SK-N-MC (cell line): ENCODE data around the gene EEF2K.

Experiments
- DNase-seq: peaks from one replicate; pipeline ENCODE4 v3.0.0-alpha.2; 2011; ENCODE audit warnings: low read depth, low spot score
- H3K27ac ChIP-seq: fragments of 200-600 bp; sonication (generic); 2 replicates; pipeline ENCODE4 v1.5.1; 2016; ENCODE audit warnings: mixed run types
- H3K36me3 ChIP-seq: fragments of 200-600 bp; sonication (generic); 2 replicates; pipeline ENCODE4 v1.6.1; 2017; ENCODE audit warnings: antibody characterized with exemption, low read length, mixed read lengths; ENCODE audit not compliant: insufficient read depth
- H3K4me3 ChIP-seq: fragments of 200-600 bp; sonication (generic); 2 replicates; pipeline ENCODE4 v1.5.1; 2016
- H3K9ac ChIP-seq: fragments of 200-600 bp; sonication (generic); 2 replicates; pipeline ENCODE4 v1.8.0; 2017; ENCODE audit warnings: mixed run types, mixed read lengths; ENCODE audit not compliant: insufficient read length
- H3K9me3 ChIP-seq: fragments of 200-600 bp; sonication (generic); 2 replicates; pipeline ENCODE4 v1.6.1; 2017; ENCODE audit warnings: low read depth, mild to moderate bottlenecking, antibody characterized with exemption, low read length, moderate library complexity, mixed read lengths
- EZH2 ChIP-seq: fragments of 200-600 bp; sonication (generic); IDR thresholded peaks from one replicate; pipeline ENCODE4 v1.6.1; 2017; ENCODE audit warnings: antibody characterized with exemption
- FOXP2 ChIP-seq: optimal IDR thresholded peaks from 2 replicates; pipeline ENCODE3; 2011; ENCODE audit warnings: mild to moderate bottlenecking, moderate library complexity; ENCODE audit not compliant: insufficient read depth; ENCODE audit errors: extremely low read length, control extremely low read depth
- POLR2AphosphoS5 ChIP-seq: IDR thresholded peaks from 2 replicates; pipeline ENCODE4 v1.6.1; 2012; ENCODE audit warnings: mild to moderate bottlenecking, low read depth, low read length, borderline replicate concordance

The EEF2K gene

GRCh38 chr16:22328081-22328725, 122.1 kb downstream of the EEF2K start:
- peaks cover 77% of the 10 kb centered on the region for H3K36me3 ChIP-seq
- no peak overlapping the region for H3K27ac ChIP-seq
- no peak overlapping the region for H3K4me3 ChIP-seq
- TF ChIP-seq POLR2AphosphoS5 (no peak), EZH2 (no peak), FOXP2 (no peak)
- H3K9me3 ChIP-seq: no peaks in the 10 kb centered on the region
- DNase-seq: no peak
- H3K9ac ChIP-seq: no peak overlapping the region

GRCh38 chr16:22329199-22329695, 123.2 kb downstream of the EEF2K start:
- H3K4me3 ChIP-seq: no peak overlapping the region
- H3K9ac ChIP-seq: no peak overlapping the region
- H3K9me3 ChIP-seq: no peaks in the 10 kb centered on the region
- no peak overlapping the region for H3K27ac ChIP-seq
- no peak for TF ChIP-seq POLR2AphosphoS5
- no peak for TF ChIP-seq EZH2
- no peak for TF ChIP-seq FOXP2
- H3K36me3 ChIP-seq: peaks cover 78% of the 10 kb centered on the region
- DNase-seq: no peak

- Histone ChIP-seq H3K36me3 (peaks cover 79% of the 10 kb centered on the region), H3K4me3 (no peak overlapping the region), H3K9me3 (no peaks in the 10 kb centered on the region), H3K9ac (no peak overlapping the region), H3K27ac (no peak overlapping the region)
- no peak for DNase-seq
- TF ChIP-seq FOXP2 (no peak), EZH2 (no peak), POLR2AphosphoS5 (no peak)
Measured at GRCh38 chr16:22330326-22330725, 124.2 kb downstream of the EEF2K start.

- TF ChIP-seq FOXP2 (no peak), POLR2AphosphoS5 (no peak), EZH2 (no peak)
- peaks cover 11% of the 10 kb centered on the region for H3K9me3 ChIP-seq
- H3K4me3 ChIP-seq: no peak overlapping the region
- H3K36me3 ChIP-seq: peaks cover 65% of the 10 kb centered on the region
- no peak for DNase-seq
- no peak overlapping the region for H3K9ac ChIP-seq
- H3K27ac ChIP-seq: no peak overlapping the region
Measured at GRCh38 chr16:22333457-22333994, 127.4 kb downstream of the EEF2K start.

GRCh38 chr16:22335668-22336246, 129.7 kb downstream of the EEF2K start:
- Histone ChIP-seq H3K36me3 (peaks cover 53% of the 10 kb centered on the region), H3K9me3 (peaks cover 11% of the 10 kb centered on the region), H3K27ac (no peak overlapping the region), H3K4me3 (no peak overlapping the region), H3K9ac (no peak overlapping the region)
- no peak for DNase-seq
- no peak for TF ChIP-seq EZH2
- no peak for TF ChIP-seq FOXP2
- TF ChIP-seq POLR2AphosphoS5: no peak

- TF ChIP-seq FOXP2: no peak
- TF ChIP-seq EZH2: no peak
- no peak for TF ChIP-seq POLR2AphosphoS5
- DNase-seq: no peak
- peaks cover 11% of the 10 kb centered on the region for H3K9me3 ChIP-seq
- no peak overlapping the region for H3K9ac ChIP-seq
- no peak overlapping the region for H3K27ac ChIP-seq
- peaks cover 47% of the 10 kb centered on the region for H3K36me3 ChIP-seq
- no peak overlapping the region for H3K4me3 ChIP-seq
Measured at GRCh38 chr16:22336581-22336980, 130.5 kb downstream of the EEF2K start.

GRCh38 chr16:22337045-22337444, 131.0 kb downstream of the EEF2K start:
- TF ChIP-seq POLR2AphosphoS5 (no peak), FOXP2 (no peak), EZH2 (no peak)
- Histone ChIP-seq H3K9ac (no peak overlapping the region), H3K36me3 (peaks cover 42% of the 10 kb centered on the region), H3K27ac (no peak overlapping the region), H3K4me3 (no peak overlapping the region), H3K9me3 (peaks cover 11% of the 10 kb centered on the region)
- DNase-seq: no peak

GRCh38 chr16:22337849-22338635, 132.0 kb downstream of the EEF2K start:
- H3K9ac ChIP-seq: no peak overlapping the region
- TF ChIP-seq FOXP2 (no peak), POLR2AphosphoS5 (no peak), EZH2 (no peak)

More at GRCh38 chr16:22337849-22338635, 132.0 kb downstream of the EEF2K start:
- no peak overlapping the region for H3K27ac ChIP-seq
- peaks cover 11% of the 10 kb centered on the region for H3K9me3 ChIP-seq
- peaks cover 35% of the 10 kb centered on the region for H3K36me3 ChIP-seq
- H3K4me3 ChIP-seq: no peak overlapping the region
- DNase-seq: no peak
